Astrocyte (in vitro differentiated cells and primary cell): ENCODE results near the gene ZNF254. TPM values are rescaled to one million over a fixed set of nuclear protein-coding genes. Genes with fewer than 3 reads are reported as not detected.

Experiments used
- DNase-seq: peaks from one replicate; pipeline ENCODE4 v3.0.0-alpha.2; 2010; ENCODE audit warnings: low read depth
- FAIRE-seq: peaks from 2 replicates; lab custom pipeline; 2011; peaks lifted over from hg19 to GRCh38; lab: Jason Lieb, UNC
- H2AFZ ChIP-seq: 2 replicates; pipeline ENCODE4 v1.6.0; 2012; ENCODE audit warnings: low read depth, low read length, inconsistent platforms
- H3K27ac ChIP-seq: 2 replicates; pipeline ENCODE4 v1.5.1; 2011; ENCODE audit warnings: low read depth, low read length, inconsistent platforms
- H3K27me3 ChIP-seq: 2 replicates; pipeline ENCODE4 v1.6.0; 2011; ENCODE audit warnings: low read length, inconsistent platforms; ENCODE audit not compliant: insufficient read depth
- H3K36me3 ChIP-seq: 2 replicates; pipeline ENCODE4 v1.5.1; 2011; ENCODE audit warnings: low read length, inconsistent platforms; ENCODE audit not compliant: insufficient read depth
- H3K4me1 ChIP-seq: 2 replicates; pipeline ENCODE4 v1.5.1; 2011; ENCODE audit warnings: low read length, inconsistent platforms; ENCODE audit not compliant: insufficient read depth
- H3K4me2 ChIP-seq: 2 replicates; pipeline ENCODE4 v1.6.0; 2012; ENCODE audit warnings: low read length, inconsistent platforms
- H3K4me3 ChIP-seq: 2 replicates; pipeline ENCODE4 v1.5.1; 2011; ENCODE audit warnings: low read depth, mild to moderate bottlenecking, low read length, inconsistent platforms; ENCODE audit not compliant: insufficient read depth
- H3K79me2 ChIP-seq: 2 replicates; pipeline ENCODE4 v1.6.0; 2012; ENCODE audit warnings: mild to moderate bottlenecking, low read length, inconsistent platforms; ENCODE audit not compliant: insufficient read depth
- H3K9ac ChIP-seq: 2 replicates; pipeline ENCODE4 v1.6.0; 2012; ENCODE audit warnings: mild to moderate bottlenecking, low read length, inconsistent platforms
- H3K9me3 ChIP-seq: 2 replicates; pipeline ENCODE4 v1.5.1; 2012; ENCODE audit warnings: low read depth, mild to moderate bottlenecking, low read length, inconsistent platforms; ENCODE audit not compliant: insufficient read depth
- H4K20me1 ChIP-seq: 2 replicates; pipeline ENCODE4 v1.6.0; 2012; ENCODE audit warnings: low read length, inconsistent platforms; ENCODE audit not compliant: insufficient read depth
- H3K27ac Mint-ChIP-seq: one replicate; pipeline ENCODE4 v1.8.0; 2021; ENCODE audit warnings: mild to moderate bottlenecking, mixed read lengths; ENCODE audit not compliant: unreplicated experiment
- H3K27me3 Mint-ChIP-seq: one replicate; pipeline ENCODE4 v1.8.0; 2021; ENCODE audit warnings: low read depth, mixed read lengths; ENCODE audit not compliant: unreplicated experiment
- H3K36me3 Mint-ChIP-seq: one replicate; pipeline ENCODE4 v1.8.0; 2021; ENCODE audit warnings: low read depth, mixed read lengths; ENCODE audit not compliant: unreplicated experiment
- H3K4me1 Mint-ChIP-seq: one replicate; pipeline ENCODE4 v1.8.0; 2021; ENCODE audit warnings: low read depth, mixed read lengths; ENCODE audit not compliant: unreplicated experiment
- H3K4me3 Mint-ChIP-seq: one replicate; pipeline ENCODE4 v1.8.0; 2021; ENCODE audit warnings: mild to moderate bottlenecking, moderate library complexity, mixed read lengths; ENCODE audit not compliant: unreplicated experiment
- H3K9me3 Mint-ChIP-seq: one replicate; pipeline ENCODE4 v1.8.0; 2021; ENCODE audit warnings: mild to moderate bottlenecking, mixed read lengths; ENCODE audit not compliant: unreplicated experiment
- EZH2 ChIP-seq: IDR thresholded peaks from 2 replicates; pipeline ENCODE4 v1.6.1; 2012; ENCODE audit warnings: mild to moderate bottlenecking, low read length, inconsistent platforms; ENCODE audit not compliant: insufficient read depth
- total RNA-seq: library from RNA; stranded (reverse); gene quantifications from 2 replicates; pipeline ENCODE4 v1.2.1, GENCODE V29; 2021
- TF ChIP-seq, protein P1 (sequence below): IDR thresholded peaks from 2 replicates; pipeline ENCODE4 v1.5.1; 2011; ENCODE audit warnings: low read depth, mild to moderate bottlenecking, inconsistent platforms, low read length, moderate library complexity; ENCODE audit not compliant: insufficient read depth

ZNF254 gene
- total RNA-seq, 1 donor from 2014 or later: 20.4 TPM

DNA sequence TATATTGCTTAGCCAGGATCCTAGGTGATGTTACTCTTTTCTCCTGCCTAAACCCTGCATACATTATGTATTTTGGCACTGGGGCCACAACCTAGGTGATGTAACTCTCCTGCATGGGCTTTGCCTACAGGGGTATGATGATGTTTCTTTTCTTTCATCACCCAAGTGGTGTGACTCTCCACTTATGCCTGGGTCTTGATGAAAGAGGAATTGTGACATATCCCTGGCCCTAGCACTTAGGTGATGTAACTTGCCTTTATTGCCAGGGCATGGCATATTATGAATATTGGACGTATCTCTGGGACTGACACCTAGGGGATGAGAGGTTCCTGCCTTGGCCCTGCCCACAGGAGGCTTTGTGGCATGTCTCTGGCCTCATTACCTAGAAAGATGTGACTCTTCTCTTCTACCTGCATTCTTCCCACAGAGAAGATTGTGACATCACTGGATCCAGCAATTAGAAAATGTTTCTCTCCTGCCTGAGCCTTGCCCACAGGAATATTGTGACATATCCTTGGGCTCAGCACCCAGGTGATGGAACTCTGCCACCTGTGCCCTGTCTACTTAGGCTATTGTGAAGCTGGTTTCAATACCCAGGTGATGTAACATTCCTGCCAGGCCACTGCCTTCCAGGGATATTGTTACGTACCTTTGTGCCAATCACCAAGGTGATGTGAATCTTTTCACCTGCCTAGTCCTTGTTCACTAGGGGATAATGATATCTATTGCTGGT lies 27.3 kb upstream of the ZNF254 start:
- no peak for FAIRE-seq
- peaks cover 23% of the 10 kb centered on the region for H3K36me3 Mint-ChIP-seq
- no peak for TF ChIP-seq EZH2
- TF ChIP-seq, protein P1, sequence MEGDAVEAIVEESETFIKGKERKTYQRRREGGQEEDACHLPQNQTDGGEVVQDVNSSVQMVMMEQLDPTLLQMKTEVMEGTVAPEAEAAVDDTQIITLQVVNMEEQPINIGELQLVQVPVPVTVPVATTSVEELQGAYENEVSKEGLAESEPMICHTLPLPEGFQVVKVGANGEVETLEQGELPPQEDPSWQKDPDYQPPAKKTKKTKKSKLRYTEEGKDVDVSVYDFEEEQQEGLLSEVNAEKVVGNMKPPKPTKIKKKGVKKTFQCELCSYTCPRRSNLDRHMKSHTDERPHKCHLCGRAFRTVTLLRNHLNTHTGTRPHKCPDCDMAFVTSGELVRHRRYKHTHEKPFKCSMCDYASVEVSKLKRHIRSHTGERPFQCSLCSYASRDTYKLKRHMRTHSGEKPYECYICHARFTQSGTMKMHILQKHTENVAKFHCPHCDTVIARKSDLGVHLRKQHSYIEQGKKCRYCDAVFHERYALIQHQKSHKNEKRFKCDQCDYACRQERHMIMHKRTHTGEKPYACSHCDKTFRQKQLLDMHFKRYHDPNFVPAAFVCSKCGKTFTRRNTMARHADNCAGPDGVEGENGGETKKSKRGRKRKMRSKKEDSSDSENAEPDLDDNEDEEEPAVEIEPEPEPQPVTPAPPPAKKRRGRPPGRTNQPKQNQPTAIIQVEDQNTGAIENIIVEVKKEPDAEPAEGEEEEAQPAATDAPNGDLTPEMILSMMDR: no peak

DNA sequence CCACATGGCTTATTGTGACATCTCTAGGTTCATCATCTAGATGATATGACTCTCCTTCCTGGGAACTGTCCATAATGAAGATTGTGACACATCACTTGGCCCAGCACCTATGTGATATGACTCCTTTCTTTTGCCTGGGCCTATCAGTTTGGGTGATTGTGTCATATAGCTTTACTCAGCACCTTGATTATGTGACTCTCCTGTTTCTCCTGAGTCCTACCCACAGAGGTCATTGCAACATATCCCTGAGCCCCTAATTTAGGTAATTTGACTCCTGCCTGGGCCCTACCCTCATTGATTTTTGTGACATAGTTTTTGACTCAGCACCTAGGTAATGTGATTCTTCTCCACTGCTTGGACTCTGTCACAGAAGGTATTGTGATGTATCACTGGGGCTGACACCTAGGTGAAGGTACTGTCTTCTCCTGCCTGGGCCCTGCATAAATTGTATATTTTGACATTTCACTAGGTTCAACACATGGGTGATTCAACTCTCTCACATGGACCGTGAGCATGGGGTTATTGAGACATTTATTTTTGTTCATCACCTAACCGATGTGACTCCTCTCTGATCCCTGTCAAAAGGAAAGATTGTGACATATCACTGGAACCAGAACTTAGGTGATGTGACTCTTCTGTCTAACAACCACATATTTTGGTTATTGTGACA lies 26.2 kb upstream of the ZNF254 start:
- peaks cover 22% of the 10 kb centered on the region for H3K36me3 Mint-ChIP-seq
- no peaks in the 10 kb centered on the region for H3K4me1 ChIP-seq
- peaks cover 23% of the 10 kb centered on the region for H3K36me3 ChIP-seq
- no peak overlapping the region for H3K4me3 Mint-ChIP-seq
- H2AFZ ChIP-seq: no peak overlapping the region
- H4K20me1 ChIP-seq: peaks cover 5% of the 10 kb centered on the region
- H3K27me3 ChIP-seq: no peaks in the 10 kb centered on the region
- H3K79me2 ChIP-seq: peaks cover 2% of the 10 kb centered on the region
- H3K9ac ChIP-seq: no peak overlapping the region
- no peaks in the 10 kb centered on the region for H3K9me3 Mint-ChIP-seq
- no peaks in the 10 kb centered on the region for H3K9me3 ChIP-seq
- H3K27ac Mint-ChIP-seq: no peak overlapping the region
- TF ChIP-seq, protein P1: no peak
- no peak overlapping the region for H3K27ac ChIP-seq
- no peak overlapping the region for H3K4me3 ChIP-seq
- no peak overlapping the region for H3K4me2 ChIP-seq
- no peaks in the 10 kb centered on the region for H3K27me3 Mint-ChIP-seq
- DNase-seq (no peak), FAIRE-seq (no peak)
- H3K4me1 Mint-ChIP-seq: no peaks in the 10 kb centered on the region

More for the DNA sequence above, 27.3 kb upstream of the ZNF254 start:
- Histone ChIP-seq H2AFZ (no peak overlapping the region), H3K36me3 (peaks cover 25% of the 10 kb centered on the region), H3K4me2 (no peak overlapping the region), H3K27ac (no peak overlapping the region), H3K79me2 (peaks cover 2% of the 10 kb centered on the region), H4K20me1 (peaks cover 5% of the 10 kb centered on the region), H3K9me3 (no peaks in the 10 kb centered on the region), H3K4me3 (no peak overlapping the region), H3K4me1 (peaks cover 2% of the 10 kb centered on the region), H3K27me3 (no peaks in the 10 kb centered on the region), H3K9ac (no peak overlapping the region)
- Mint-ChIP-seq H3K27me3 (no peaks in the 10 kb centered on the region), H3K27ac (no peak overlapping the region), H3K9me3 (no peaks in the 10 kb centered on the region), H3K4me3 (no peak overlapping the region), H3K4me1 (no peaks in the 10 kb centered on the region)
- no peak for DNase-seq

DNA sequence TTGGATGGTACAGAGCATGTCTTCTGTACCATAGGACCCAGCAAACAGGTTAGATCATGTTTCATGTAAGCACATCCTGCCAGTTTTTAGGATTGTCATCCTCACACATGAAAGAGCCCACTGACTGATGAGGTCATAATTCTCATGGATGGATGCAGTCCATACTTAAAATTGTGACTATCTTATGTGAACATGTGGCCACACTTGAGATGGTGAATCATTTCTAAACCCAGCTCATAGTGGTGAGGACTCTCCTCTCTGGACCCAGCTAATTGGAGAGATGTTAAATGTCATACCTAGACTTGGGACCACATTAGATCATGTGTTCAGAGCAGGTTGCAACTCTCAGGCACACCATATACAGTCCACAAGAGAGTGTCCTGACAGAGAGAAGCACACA lies 24.8 kb upstream of the ZNF254 start:
- Histone ChIP-seq H3K4me1 (no peaks in the 10 kb centered on the region), H3K27me3 (no peaks in the 10 kb centered on the region), H3K27ac (no peak overlapping the region), H3K9ac (no peak overlapping the region), H3K4me2 (no peak overlapping the region), H4K20me1 (no peaks in the 10 kb centered on the region), H3K79me2 (peaks cover 2% of the 10 kb centered on the region), H3K36me3 (peaks cover 18% of the 10 kb centered on the region), H3K4me3 (no peak overlapping the region), H2AFZ (no peak overlapping the region), H3K9me3 (no peaks in the 10 kb centered on the region)
- peaks cover 14% of the 10 kb centered on the region for H3K36me3 Mint-ChIP-seq
- DNase-seq: peak; percentile 23
- H3K27me3 Mint-ChIP-seq: no peaks in the 10 kb centered on the region
- H3K9me3 Mint-ChIP-seq: no peaks in the 10 kb centered on the region
- H3K4me1 Mint-ChIP-seq: no peaks in the 10 kb centered on the region
- no peak for FAIRE-seq
- no peak overlapping the region for H3K27ac Mint-ChIP-seq
- no peak overlapping the region for H3K4me3 Mint-ChIP-seq
- TF ChIP-seq EZH2: no peak
- TF ChIP-seq, protein P1: no peak
